Naive B cell (primary cell): Measurements from ENCODE around the gene ANKH. TPM values are rescaled to one million over a fixed set of nuclear protein-coding genes. Genes with fewer than 3 reads are reported as not detected.

ENCODE experiments used
- ATAC-seq, 2 donors: fragments of 150-1000 bp; cut with Tn5 transposase; 2 replicates each; pipeline ENCODE4 v1.10.0; 2021; ENCODE audit warnings: low read depth in 2 of 2, mild to moderate bottlenecking in 2 of 2, moderate library complexity in 2 of 2
- DNase-seq: peaks from one replicate; pipeline ENCODE4 v3.0.0; 2022
- H3K27ac Mint-ChIP-seq, 6 donors: one replicate each; pipeline ENCODE4 v1.8.0; 2020 to 2022; ENCODE audit warnings: mild to moderate bottlenecking in 6 of 6, mixed read lengths in 6 of 6, moderate library complexity in 5 of 6, inconsistent platforms in 2 of 6
- H3K27me3 Mint-ChIP-seq, 3 donors: one replicate each; pipeline ENCODE4 v1.8.0; 2021 to 2022; ENCODE audit warnings: mixed read lengths in 3 of 3, mild to moderate bottlenecking in 1 of 3
- H3K36me3 Mint-ChIP-seq, 2 donors: one replicate each; pipeline ENCODE4 v1.8.0; 2020 to 2022; ENCODE audit warnings: mixed read lengths in 2 of 2, inconsistent platforms in 1 of 2, mild to moderate bottlenecking in 1 of 2
- H3K4me1 Mint-ChIP-seq, 3 donors: one replicate each; pipeline ENCODE4 v1.8.0; 2020 to 2022; ENCODE audit warnings: mixed read lengths in 3 of 3, inconsistent platforms in 1 of 3, mild to moderate bottlenecking in 1 of 3, moderate library complexity in 1 of 3
- H3K4me3 Mint-ChIP-seq, 8 donors: one replicate each; pipeline ENCODE4 v1.8.0; 2020 to 2022; ENCODE audit warnings: mild to moderate bottlenecking in 8 of 8, mixed read lengths in 8 of 8, moderate library complexity in 8 of 8, inconsistent platforms in 2 of 8
- H3K9me3 Mint-ChIP-seq, 7 donors: one replicate each; pipeline ENCODE4 v1.8.0; 2020 to 2022; ENCODE audit warnings: mixed read lengths in 7 of 7, mild to moderate bottlenecking in 5 of 7, inconsistent platforms in 2 of 7, moderate library complexity in 1 of 7
- polyA plus RNA-seq, 6 donors: library from polyadenylated mRNA; unstranded; fragments of 300-500 nt; fragmentation: Illumina TruSeq; gene quantifications; one replicate each; pipeline ENCODE4 v1.2.3, GENCODE V29; 2021; ENCODE audit warnings: low read depth in 6 of 6

The ANKH gene
- polyA plus RNA-seq, 6 donors from 2014 or later: 7.4 to 14.7 (median 11.8) TPM

DNA sequence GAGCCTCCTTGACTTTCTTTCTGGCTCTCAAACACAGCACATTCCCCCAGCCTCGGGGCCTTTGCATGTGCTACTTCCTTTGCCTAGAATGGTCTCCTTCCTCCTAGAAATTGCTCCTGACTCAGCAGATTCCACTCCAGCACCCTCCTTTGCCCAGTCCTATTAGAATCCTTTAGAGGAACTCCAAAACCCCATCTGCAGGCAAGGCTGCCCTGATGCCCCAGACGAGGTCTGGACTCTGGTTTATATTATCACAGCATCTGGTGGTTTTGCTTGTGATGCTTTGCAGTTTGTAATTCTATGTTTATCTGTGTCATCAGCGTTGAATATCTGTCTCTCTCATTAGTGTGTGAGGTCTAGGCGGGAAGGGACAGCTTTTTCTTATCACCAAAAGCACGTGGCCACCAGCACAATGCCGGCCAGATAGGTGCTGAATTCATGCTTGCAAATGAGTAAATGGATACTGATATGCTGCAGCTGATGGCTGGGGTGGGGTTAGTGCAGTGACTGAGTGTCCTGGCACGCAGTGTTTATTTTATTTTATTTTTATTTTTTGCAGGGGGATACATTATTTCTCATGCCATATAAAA lies 30.0 kb upstream of the ANKH start:
- H3K36me3 Mint-ChIP-seq: no peaks in the 10 kb centered on the region
- H3K27me3 Mint-ChIP-seq: peaks cover 6 to 20% (median 11%) of the 10 kb centered on the region in 3 donors
- DNase-seq: no peak
- no peak overlapping the region for H3K27ac Mint-ChIP-seq
- no peaks in the 10 kb centered on the region for H3K4me1 Mint-ChIP-seq
- no peak for ATAC-seq
- H3K9me3 Mint-ChIP-seq: peaks cover 0 to 3% (median 0%) of the 10 kb centered on the region in 7 donors
- H3K4me3 Mint-ChIP-seq: no peak overlapping the region

DNA sequence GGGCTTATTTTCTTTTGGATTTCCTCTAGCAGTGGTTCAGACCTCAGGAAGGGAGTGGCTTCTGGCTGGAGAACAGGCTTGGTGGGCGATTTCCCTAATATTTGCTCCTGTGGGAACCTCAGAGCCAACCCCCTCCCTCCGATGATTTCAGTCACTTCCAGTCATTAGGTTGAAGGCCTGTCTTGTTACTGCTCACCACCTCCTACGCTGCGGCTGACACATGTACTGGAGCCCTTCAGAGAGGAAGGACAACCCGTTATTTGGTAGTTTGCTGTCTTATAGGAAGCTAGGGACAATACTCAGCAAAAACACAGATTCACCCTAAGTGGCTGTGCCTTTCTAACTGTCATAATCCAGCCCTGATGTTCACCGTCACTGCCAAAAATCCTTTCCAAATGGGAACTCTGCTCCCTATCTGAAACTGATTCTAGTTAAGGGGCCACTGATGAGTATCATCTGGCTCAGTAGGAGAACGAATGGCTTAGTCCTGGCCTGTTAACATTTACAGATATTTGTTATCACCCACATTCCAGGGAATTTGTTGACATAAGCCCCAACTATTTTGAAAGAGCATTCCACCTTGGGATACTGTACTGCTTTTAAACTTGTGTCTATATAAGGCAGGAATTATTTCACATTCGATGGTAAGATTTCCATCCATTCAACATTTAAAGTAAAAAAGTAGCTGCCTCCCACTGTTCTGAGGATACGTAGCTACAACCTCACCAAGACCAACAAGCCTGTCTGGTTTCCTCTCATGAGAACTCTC lies 29.3 kb upstream of the ANKH start:
- ATAC-seq: no peak
- Mint-ChIP-seq H3K4me3 (no peak overlapping the region), H3K27me3 (peaks cover 6 to 24% (median 15%) of the 10 kb centered on the region in 3 donors), H3K4me1 (no peaks in the 10 kb centered on the region), H3K36me3 (no peaks in the 10 kb centered on the region), H3K27ac (no peak overlapping the region), H3K9me3 (peaks cover 0 to 3% (median 0%) of the 10 kb centered on the region in 7 donors)
- DNase-seq: no peak

DNA sequence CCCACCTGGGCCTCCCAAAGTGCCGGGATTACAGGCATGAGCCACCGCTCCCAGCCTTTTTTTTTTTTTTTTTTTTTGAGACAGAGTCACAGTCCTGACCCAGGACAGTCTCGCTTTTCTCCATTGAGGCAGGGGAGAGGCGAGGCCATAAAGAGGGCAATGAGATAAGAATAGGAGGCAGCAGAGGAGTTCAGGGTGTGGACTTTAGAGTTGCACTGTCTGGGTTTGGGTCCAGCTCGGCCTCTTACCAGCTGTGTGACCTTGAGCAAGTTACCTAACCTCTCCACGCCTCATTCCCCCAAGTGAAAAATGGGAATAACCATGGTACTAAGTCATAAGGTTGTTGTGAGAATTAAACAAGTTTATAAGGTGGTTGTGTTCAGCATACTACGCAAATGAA lies 24.6 kb upstream of the ANKH start:
- ATAC-seq: no peak
- Mint-ChIP-seq H3K9me3 (peaks cover 0 to 3% (median 0%) of the 10 kb centered on the region in 7 donors), H3K27ac (peak overlapping the region in 1 of 6 donors; percentile 41), H3K27me3 (peaks cover 5 to 16% (median 8%) of the 10 kb centered on the region in 3 donors), H3K36me3 (no peaks in the 10 kb centered on the region), H3K4me3 (no peak overlapping the region), H3K4me1 (no peaks in the 10 kb centered on the region)
- DNase-seq: no peak

DNA sequence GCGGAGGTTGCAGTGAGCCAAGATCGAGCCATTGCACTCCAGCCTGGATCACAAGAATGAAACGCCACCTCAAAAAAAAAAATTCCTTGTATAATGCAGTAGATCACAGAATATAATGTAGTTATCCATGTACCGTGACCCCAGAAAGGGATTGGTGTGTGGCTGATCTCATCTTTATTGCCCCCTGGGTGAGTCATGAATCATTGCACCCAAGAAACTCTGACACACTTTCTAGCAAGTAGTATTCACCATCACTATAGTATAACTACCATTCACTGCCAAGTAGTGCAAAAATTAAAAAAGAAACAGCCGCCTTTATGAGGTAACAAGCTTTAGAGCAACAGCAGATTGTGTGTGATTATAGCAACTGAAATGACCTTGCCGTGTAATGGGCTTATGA lies 23.7 kb upstream of the ANKH start:
- H3K27ac Mint-ChIP-seq: no peak overlapping the region
- DNase-seq (no peak), ATAC-seq (no peak)
- no peak overlapping the region for H3K4me3 Mint-ChIP-seq
- H3K9me3 Mint-ChIP-seq: peaks cover 0 to 3% (median 0%) of the 10 kb centered on the region in 7 donors
- H3K27me3 Mint-ChIP-seq: peaks cover 5 to 16% (median 8%) of the 10 kb centered on the region in 3 donors
- H3K36me3 Mint-ChIP-seq: no peaks in the 10 kb centered on the region
- H3K4me1 Mint-ChIP-seq: no peaks in the 10 kb centered on the region

DNA sequence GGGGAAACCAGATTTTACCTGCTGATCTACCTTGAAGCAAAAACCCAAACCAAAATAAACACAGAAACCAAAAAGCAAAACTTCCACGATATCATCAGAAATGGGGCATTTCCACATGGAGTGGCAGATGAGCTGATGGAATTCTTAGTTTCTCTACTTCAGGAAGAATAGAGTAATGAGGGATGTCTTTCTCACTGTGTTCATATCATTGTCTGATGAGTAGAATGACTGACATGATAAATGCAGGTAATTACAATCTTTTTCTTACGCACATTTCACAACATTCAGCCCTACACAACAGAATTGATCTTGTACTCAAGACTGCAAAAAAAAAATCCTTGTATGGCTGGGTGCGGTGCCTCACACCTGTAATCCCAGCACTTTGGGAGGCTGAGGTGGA lies 23.2 kb upstream of the ANKH start:
- Mint-ChIP-seq H3K27me3 (peaks cover 5 to 20% (median 8%) of the 10 kb centered on the region in 3 donors), H3K9me3 (peaks cover 0 to 3% (median 0%) of the 10 kb centered on the region in 7 donors), H3K36me3 (no peaks in the 10 kb centered on the region), H3K4me3 (no peak overlapping the region), H3K4me1 (no peaks in the 10 kb centered on the region), H3K27ac (no peak overlapping the region)
- ATAC-seq: no peak
- DNase-seq: no peak

DNA sequence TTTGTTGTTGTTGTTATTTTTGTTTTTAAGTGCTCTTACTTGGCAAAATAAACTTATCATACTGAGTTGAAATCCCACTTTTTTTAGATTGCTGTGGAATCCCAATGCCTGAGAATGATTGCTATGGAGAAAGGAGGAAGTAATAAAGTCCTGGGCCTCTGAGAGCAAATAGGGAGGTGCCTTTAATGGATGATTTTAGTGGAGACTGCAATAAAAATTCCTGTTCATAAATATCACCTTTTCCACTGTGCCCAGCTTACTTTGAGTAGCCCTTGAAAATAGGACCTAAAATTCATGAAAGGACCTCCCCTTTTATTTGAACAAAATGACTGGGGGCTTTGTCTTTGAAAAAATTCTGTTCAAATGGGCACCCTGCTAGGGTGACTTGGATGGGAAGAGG lies 21.8 kb upstream of the ANKH start:
- Mint-ChIP-seq H3K4me1 (no peaks in the 10 kb centered on the region), H3K4me3 (no peak overlapping the region), H3K27ac (no peak overlapping the region), H3K27me3 (peaks cover 5 to 20% (median 8%) of the 10 kb centered on the region in 3 donors), H3K36me3 (no peaks in the 10 kb centered on the region), H3K9me3 (no peaks in the 10 kb centered on the region)
- ATAC-seq (no peak), DNase-seq (no peak)

DNA sequence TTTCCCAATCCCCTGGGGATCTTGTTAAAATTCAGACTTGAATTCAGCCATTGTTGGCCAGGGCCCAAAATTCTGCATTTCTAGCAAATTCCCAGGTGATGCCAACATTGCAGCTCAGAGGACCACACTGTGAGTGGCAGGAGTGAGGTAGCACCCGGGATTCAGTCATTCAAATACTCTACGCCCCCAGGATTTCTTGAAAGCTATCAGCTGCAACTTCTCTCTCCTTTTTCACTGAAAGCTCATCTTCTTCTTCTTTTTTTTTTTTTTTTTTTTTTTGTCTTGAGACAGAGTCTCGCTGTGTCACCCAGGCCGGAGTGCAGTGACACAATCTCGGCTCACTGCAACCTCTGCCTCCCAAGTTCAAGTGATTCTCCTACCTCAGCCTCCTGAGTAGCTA lies 19.3 kb upstream of the ANKH start:
- no peaks in the 10 kb centered on the region for H3K9me3 Mint-ChIP-seq
- H3K36me3 Mint-ChIP-seq: no peaks in the 10 kb centered on the region
- no peak for ATAC-seq
- H3K27me3 Mint-ChIP-seq: peaks cover 0 to 8% (median 5%) of the 10 kb centered on the region in 3 donors
- H3K4me1 Mint-ChIP-seq: no peaks in the 10 kb centered on the region
- peak overlapping the region in 1 of 8 donors; percentile 70 for H3K4me3 Mint-ChIP-seq
- no peak for DNase-seq
- no peak overlapping the region for H3K27ac Mint-ChIP-seq

DNA sequence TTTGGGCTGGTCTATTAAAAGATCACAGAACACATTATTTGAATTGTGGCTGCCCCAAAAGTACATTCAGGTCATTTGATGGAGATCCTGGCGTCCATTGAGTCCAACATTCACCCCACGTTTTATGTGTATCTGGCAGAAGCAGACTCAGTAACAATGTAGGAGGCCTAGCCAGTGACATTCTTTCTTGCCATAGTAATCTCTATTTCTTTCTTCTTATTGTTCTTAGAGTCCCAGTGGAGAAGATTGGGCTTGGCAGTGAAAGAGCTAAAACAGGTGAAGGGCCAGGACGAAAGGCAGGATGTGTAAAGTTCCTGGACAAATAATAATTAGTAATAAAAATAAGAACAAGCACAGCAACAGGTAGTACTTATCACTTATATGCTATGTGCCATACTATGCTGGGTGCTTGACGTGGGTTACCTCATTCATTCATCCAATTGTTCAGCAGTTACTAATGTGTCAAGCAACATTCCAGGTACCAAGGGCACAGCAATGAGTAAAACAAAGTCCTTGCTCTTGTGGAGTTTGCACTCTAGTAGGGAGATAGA lies 12.6 kb upstream of the ANKH start:
- Mint-ChIP-seq H3K36me3 (no peaks in the 10 kb centered on the region), H3K27ac (peak overlapping the region in 2 of 6 donors; percentile 9 to 52), H3K4me1 (no peaks in the 10 kb centered on the region), H3K9me3 (no peaks in the 10 kb centered on the region), H3K4me3 (no peak overlapping the region), H3K27me3 (peaks cover 16 to 20% (median 19%) of the 10 kb centered on the region in 3 donors)
- DNase-seq: no peak
- ATAC-seq: no peak

DNA sequence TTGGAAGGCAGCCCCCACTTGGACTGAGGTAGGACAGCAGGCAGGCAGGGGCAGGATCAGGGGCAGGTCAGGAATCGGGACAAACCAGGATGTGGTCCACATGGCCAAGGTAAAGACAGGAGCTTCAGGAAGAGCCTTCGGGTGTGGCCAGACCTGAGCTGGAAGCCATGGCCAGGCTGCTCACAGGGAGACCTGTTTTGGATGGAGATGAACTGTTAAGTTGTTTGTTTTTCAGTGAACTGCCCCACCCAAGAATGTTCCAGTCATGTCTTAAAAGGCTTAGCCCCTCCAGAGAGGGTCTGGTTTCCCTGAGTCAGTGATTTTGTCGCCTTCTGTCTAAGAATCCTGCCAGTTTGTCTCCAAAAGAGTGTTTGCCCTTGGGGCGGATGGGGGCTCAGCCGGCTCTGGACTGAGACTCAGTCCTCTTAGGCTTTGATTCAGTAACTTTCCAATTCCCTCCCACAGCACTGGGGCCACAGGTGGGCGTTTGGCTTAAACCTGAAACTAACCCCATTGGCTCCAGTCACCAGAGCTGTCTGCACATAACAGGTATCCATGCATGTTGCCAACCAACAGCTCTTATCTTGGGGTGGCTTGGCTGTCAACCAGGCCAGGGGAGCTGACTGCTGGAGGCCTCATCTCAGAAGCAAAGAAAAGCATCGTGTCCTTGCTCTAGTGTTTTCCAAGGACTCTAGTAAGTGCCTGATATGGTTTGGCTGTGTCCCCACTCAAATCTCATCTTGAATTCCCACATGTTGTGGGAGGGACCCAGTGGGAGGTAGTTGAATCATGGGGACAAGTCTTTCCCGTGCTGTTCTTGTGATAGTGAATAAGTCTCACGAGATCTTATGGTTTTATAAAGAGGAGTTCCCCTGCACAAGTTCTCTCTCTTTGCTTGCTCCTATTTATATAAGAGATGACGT lies 11.3 kb upstream of the ANKH start:
- ATAC-seq (no peak), DNase-seq (no peak)
- Mint-ChIP-seq H3K27ac (peak overlapping the region in 1 of 6 donors; percentile 64), H3K9me3 (no peaks in the 10 kb centered on the region), H3K4me3 (no peak overlapping the region), H3K27me3 (peaks cover 16 to 32% (median 25%) of the 10 kb centered on the region in 3 donors), H3K4me1 (no peaks in the 10 kb centered on the region), H3K36me3 (no peaks in the 10 kb centered on the region)

DNA sequence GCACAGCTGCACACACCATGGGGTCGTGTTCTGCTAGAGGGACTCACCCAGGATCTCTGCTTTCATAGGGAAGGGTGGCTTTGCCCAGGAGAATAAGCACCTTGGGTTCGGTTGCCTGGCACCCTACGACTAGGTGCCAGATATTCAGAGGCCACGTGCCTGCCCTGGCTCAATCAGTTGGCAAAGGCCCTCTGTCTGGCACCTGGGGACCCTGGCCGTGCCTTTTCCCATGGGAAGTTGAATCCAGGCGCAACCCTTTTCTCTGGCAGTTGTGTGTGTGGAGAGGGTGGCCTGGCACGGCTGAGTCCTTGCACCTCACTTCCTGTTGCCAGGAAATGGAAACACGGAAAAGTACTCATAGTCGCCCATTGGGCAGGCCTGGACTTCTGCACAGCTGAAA lies 10.2 kb upstream of the ANKH start:
- no peaks in the 10 kb centered on the region for H3K4me1 Mint-ChIP-seq
- ATAC-seq (no peak), DNase-seq (no peak)
- peaks cover 16 to 34% (median 25%) of the 10 kb centered on the region in 3 donors for H3K27me3 Mint-ChIP-seq
- H3K4me3 Mint-ChIP-seq: no peak overlapping the region
- H3K36me3 Mint-ChIP-seq: no peaks in the 10 kb centered on the region
- no peaks in the 10 kb centered on the region for H3K9me3 Mint-ChIP-seq
- no peak overlapping the region for H3K27ac Mint-ChIP-seq

DNA sequence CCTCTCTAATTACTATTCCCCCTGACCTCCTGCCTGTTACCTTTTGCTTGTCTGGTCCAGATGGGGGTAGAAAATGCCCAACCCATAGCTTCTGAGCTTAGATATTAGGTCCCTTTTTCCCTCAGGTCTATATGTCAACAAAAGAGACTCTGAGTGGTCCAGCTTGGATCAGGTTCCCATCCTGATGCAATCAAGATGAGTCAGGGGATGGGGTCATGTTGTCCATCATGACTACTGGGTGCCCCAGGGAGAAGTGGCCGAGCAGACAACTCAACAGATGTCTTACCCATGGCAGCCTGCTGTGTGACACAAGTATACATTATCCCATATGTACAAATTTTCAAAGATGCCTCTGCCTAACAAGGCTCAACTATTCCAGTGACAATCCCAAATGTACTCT lies 9.1 kb upstream of the ANKH start:
- Mint-ChIP-seq H3K27ac (no peak overlapping the region), H3K9me3 (no peaks in the 10 kb centered on the region)
- no peak for DNase-seq

DNA sequence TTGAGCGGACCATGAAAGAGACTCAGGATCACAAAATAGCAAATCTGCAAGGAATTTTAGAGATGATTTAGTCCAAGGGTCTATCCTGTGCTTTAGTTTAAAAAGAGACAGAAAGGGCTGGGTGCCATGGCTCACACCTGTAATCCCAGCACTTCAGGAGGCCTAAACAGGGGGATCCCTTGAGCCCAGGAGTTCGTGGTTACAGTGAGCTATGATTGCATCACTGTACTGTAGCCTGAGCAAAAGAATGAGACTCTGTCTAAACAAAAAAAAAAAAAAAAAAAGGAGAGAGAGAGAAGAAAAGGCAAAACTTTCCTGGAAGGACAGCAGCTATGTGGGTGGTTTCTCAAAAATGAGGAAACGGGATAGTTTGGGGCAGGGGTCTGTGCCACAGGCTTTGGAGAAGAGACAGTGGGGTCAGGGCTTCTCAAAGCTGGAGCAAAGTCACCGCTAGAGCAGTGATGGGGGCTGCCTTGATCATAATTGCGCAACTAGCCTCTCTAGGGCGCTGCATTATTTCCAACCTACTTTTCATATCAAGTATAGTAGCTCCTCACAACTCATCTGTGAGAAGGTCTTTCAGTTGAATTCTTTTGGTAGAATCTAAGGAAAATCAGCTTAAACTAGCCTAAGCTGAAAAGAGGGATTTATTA lies 8.5 kb upstream of the ANKH start:
- no peak for DNase-seq
- H3K36me3 Mint-ChIP-seq: no peaks in the 10 kb centered on the region
- peaks cover 16 to 43% (median 23%) of the 10 kb centered on the region in 3 donors for H3K27me3 Mint-ChIP-seq
- H3K27ac Mint-ChIP-seq: no peak overlapping the region
- H3K4me3 Mint-ChIP-seq: no peak overlapping the region
- H3K9me3 Mint-ChIP-seq: no peaks in the 10 kb centered on the region
- no peaks in the 10 kb centered on the region for H3K4me1 Mint-ChIP-seq
- ATAC-seq: no peak

More for the DNA sequence above, 9.1 kb upstream of the ANKH start:
- H3K4me3 Mint-ChIP-seq: no peak overlapping the region
- peaks cover 16 to 43% (median 25%) of the 10 kb centered on the region in 3 donors for H3K27me3 Mint-ChIP-seq
- ATAC-seq: no peak
- H3K4me1 Mint-ChIP-seq: no peaks in the 10 kb centered on the region
- H3K36me3 Mint-ChIP-seq: no peaks in the 10 kb centered on the region

DNA sequence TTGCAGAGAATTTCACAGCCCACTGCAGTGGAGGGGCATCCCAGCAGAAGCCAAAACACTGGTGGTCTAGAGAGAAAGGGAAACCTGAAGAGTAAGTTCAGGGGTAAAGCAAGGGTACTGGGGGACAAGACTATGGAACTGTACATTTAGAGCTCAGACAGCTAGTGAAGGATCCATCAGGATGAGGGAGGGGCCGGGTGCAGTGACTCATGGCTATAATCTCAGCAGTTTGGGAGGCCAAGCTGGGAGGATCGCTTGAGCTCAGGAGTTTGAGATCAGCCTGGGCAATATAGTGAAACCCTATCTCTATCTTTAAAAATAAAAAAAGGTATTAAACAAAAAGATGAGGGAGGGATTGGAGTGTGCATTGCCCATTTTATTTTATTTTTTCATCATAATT lies 7.8 kb upstream of the ANKH start:
- no peaks in the 10 kb centered on the region for H3K4me1 Mint-ChIP-seq
- ATAC-seq: no peak
- no peak overlapping the region for H3K27ac Mint-ChIP-seq
- H3K4me3 Mint-ChIP-seq: no peak overlapping the region
- H3K27me3 Mint-ChIP-seq: peaks cover 16 to 39% (median 16%) of the 10 kb centered on the region in 3 donors
- no peaks in the 10 kb centered on the region for H3K9me3 Mint-ChIP-seq
- no peaks in the 10 kb centered on the region for H3K36me3 Mint-ChIP-seq
- no peak for DNase-seq
